ENCODE results near the gene CDC14A. TPM values are rescaled to one million over a fixed set of nuclear protein-coding genes. Genes with fewer than 3 reads are reported as not detected.

Gene CDC14A
- total and polyA plus RNA-seq, 2 donors (not counting 3 experiments of a cell fraction or from before 2014, with no cell fraction given) = 3.4 to 13.9 TPM

- Histone ChIP-seq H3K4me1 (ENCODE audit: control insufficient read depth, extremely low read depth, insufficient read depth, low read length) (peaks cover 6% of the 10 kb centered on the region), H3K9ac (replicated peaks; ENCODE audit: extremely low read depth, insufficient read depth, low read length) (no peak overlapping the region), H3K4me3 (replicated peaks in 1 of 3; ENCODE audit: insufficient read depth in 1 of 3, low read depth in 1 of 3, low read length in 3 of 3) (no peak overlapping the region), H3K9me3 (replicated peaks; ENCODE audit: control insufficient read depth, insufficient read depth, low read length) (no peaks in the 10 kb centered on the region), H3K27ac (ENCODE audit: insufficient read depth, low read depth, low read length) (no peak overlapping the region), H4K20me1 (replicated peaks; ENCODE audit: control insufficient read depth, extremely low read depth, insufficient read depth, low read length) (no peaks in the 10 kb centered on the region), H3K79me2 (ENCODE audit: control insufficient read depth, insufficient read depth, low read length) (no peaks in the 10 kb centered on the region), H3K9me1 (replicated peaks; ENCODE audit: control insufficient read depth, extremely low read depth, insufficient read depth, low read length) (no peaks in the 10 kb centered on the region), H3K27me3 (ENCODE audit: control insufficient read depth in 2 of 2, insufficient read depth in 2 of 2, low read length in 2 of 2) (peaks cover 0 to 2% of the 10 kb centered on the region in 2 experiments), H2AFZ (ENCODE audit: low read depth, low read length) (no peak overlapping the region), H3K4me2 (ENCODE audit: insufficient read depth, low read length) (no peak overlapping the region), H3K36me3 (ENCODE audit: control insufficient read depth in 2 of 2, extremely low read depth in 1 of 2, insufficient read depth in 2 of 2, low read length in 2 of 2) (no peaks in the 10 kb centered on the region)
- no peak for FAIRE-seq
- intact Hi-C loops (cut with micrococcal nuclease) (no loop called here), dilution Hi-C loops (cut with MboI; ENCODE audit: extremely low pct_ligation_motif_present, low sequenced_read_pairs) (no loop called here)
- ChIA-PET CTCF (no interaction called here), POLR2A (no interaction called here)
- BruUV-seq (replicated peaks) = no TSS peak
- TF ChIP-seq MAX (IDR thresholded peaks at IDR 0.05; ENCODE audit: insufficient read depth, insufficient read length) (no peak), MYC (IDR thresholded peaks at IDR 0.05; ENCODE audit: low read depth, low read length) (no peak), FOS (IDR thresholded peaks at IDR 0.05; ENCODE audit: borderline replicate concordance, insufficient read depth, low read length) (no peak), POLR2A (IDR thresholded peaks at IDR 0.05; ENCODE audit: low read depth, low read length) (no peak), JUN (IDR thresholded peaks at IDR 0.05; ENCODE audit: borderline replicate concordance, insufficient read depth, insufficient read length, low read depth) (no peak), POLR2AphosphoS5 (IDR thresholded peaks at IDR 0.05; ENCODE audit: insufficient read depth, low read depth, low read length) (no peak)
- DNase-seq (ENCODE audit: low read depth, low spot score) = no peak
Measured at GRCh38 chr1:100313382-100313781, 38.9 kb upstream of the CDC14A start.

DNA sequence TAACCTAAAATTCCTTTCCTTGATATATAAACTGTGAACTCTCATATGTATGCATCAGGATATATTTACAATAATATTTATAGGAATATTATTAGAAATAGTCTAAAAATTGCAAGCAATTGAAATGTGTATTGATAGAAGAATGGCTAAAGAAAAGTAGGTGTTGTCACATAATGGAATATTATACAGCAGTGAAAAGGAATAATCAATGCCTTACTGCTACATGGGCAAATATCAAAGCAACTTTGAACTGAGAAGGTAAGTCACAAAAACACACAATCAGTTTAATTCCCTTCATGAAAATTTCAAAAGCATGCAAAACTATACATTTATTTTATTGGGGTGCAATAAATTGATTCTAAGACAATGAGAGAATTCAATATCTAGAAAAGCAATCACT, 35.7 kb upstream of the CDC14A start:
- H3K36me3 ChIP-seq (ENCODE audit: control insufficient read depth in 2 of 2, extremely low read depth in 1 of 2, insufficient read depth in 2 of 2, low read length in 2 of 2) = no peaks in the 10 kb centered on the region
- FAIRE-seq (no peak), DNase-seq (ENCODE audit: low read depth, low spot score) (no peak)
- no peak for TF ChIP-seq JUN (IDR thresholded peaks at IDR 0.05; ENCODE audit: borderline replicate concordance, insufficient read depth, insufficient read length, low read depth)
- no peak for TF ChIP-seq EZH2 (IDR thresholded peaks at IDR 0.05; ENCODE audit: borderline replicate concordance, low read depth, low read length, severe bottlenecking)
- TF ChIP-seq MYC (IDR thresholded peaks at IDR 0.05; ENCODE audit: low read depth, low read length) = no peak
- no peak for TF ChIP-seq FOS (IDR thresholded peaks at IDR 0.05; ENCODE audit: borderline replicate concordance, insufficient read depth, low read length)
- TF ChIP-seq GATA2 (IDR thresholded peaks at IDR 0.05; ENCODE audit: insufficient read depth, insufficient read length, low read depth, low read length) = no peak
- TF ChIP-seq POLR2AphosphoS5 (IDR thresholded peaks at IDR 0.05; ENCODE audit: insufficient read depth, low read depth, low read length) = no peak
- no peak for TF ChIP-seq MAX (IDR thresholded peaks at IDR 0.05; ENCODE audit: insufficient read depth, insufficient read length)
- TF ChIP-seq POLR2A (IDR thresholded peaks at IDR 0.05; ENCODE audit: low read depth, low read length) = no peak
- TF ChIP-seq CTCF (IDR thresholded peaks at IDR 0.05; ENCODE audit: extremely low read depth in 1 of 2, insufficient read depth in 1 of 2, low read depth in 1 of 2, low read length in 2 of 2) = no peak
- no peak overlapping the region for H2AFZ ChIP-seq (ENCODE audit: low read depth, low read length)
- no peak overlapping the region for H3K9ac ChIP-seq (replicated peaks; ENCODE audit: extremely low read depth, insufficient read depth, low read length)
- POLR2A ChIA-PET = no interaction called here
- H3K9me1 ChIP-seq (replicated peaks; ENCODE audit: control insufficient read depth, extremely low read depth, insufficient read depth, low read length) = no peaks in the 10 kb centered on the region
- dilution Hi-C loops (cut with MboI; ENCODE audit: extremely low pct_ligation_motif_present, low sequenced_read_pairs) (no loop called here), intact Hi-C loops (cut with micrococcal nuclease) (no loop called here)
- no peak overlapping the region for H3K4me2 ChIP-seq (ENCODE audit: insufficient read depth, low read length)
- no peaks in the 10 kb centered on the region for H4K20me1 ChIP-seq (replicated peaks; ENCODE audit: control insufficient read depth, extremely low read depth, insufficient read depth, low read length)
- peaks cover 0 to 2% of the 10 kb centered on the region in 2 experiments for H3K27me3 ChIP-seq (ENCODE audit: control insufficient read depth in 2 of 2, insufficient read depth in 2 of 2, low read length in 2 of 2)
- no peaks in the 10 kb centered on the region for H3K9me3 ChIP-seq (replicated peaks; ENCODE audit: control insufficient read depth, insufficient read depth, low read length)
- H3K79me2 ChIP-seq (ENCODE audit: control insufficient read depth, insufficient read depth, low read length) = no peaks in the 10 kb centered on the region
- CTCF ChIA-PET = no interaction called here
- H3K4me3 ChIP-seq (replicated peaks in 1 of 3; ENCODE audit: insufficient read depth in 1 of 3, low read depth in 1 of 3, low read length in 3 of 3) = no peak overlapping the region
- no TSS peak for BruUV-seq (replicated peaks)
- no peaks in the 10 kb centered on the region for H3K4me1 ChIP-seq (ENCODE audit: control insufficient read depth, extremely low read depth, insufficient read depth, low read length)
- H3K27ac ChIP-seq (ENCODE audit: insufficient read depth, low read depth, low read length) = no peak overlapping the region

Measured in endothelial cell of umbilical vein (primary cell).